Upper lobe of left lung (tissue), 4 donors: ENCODE data around the gene PTPRA.

Source experiments
- EP300 ChIP-seq, 4 donors: sonication (generic); formaldehyde crosslinking; IDR thresholded peaks; one replicate each; pipeline ENCODE4 v1.5.1; 2017; ENCODE audit warnings: antibody characterized with exemption in 4 of 4, control low read depth in 2 of 4
- POLR2A ChIP-seq, 4 donors: fragments of 450-650 bp; IDR thresholded peaks; one replicate each; pipeline ENCODE4 v1.5.1; 2016 to 2017; ENCODE audit warnings: antibody characterized with exemption in 4 of 4, mild to moderate bottlenecking in 2 of 4
- TF ChIP-seq, protein P1 (sequence below), 6 experiments: fragments of 450-650 bp in 4 of 6; fragments of 200-600 bp in 2 of 6; sonication (generic) in 2 of 6; IDR thresholded peaks; one replicate each; pipeline ENCODE4 v1.5.1; 2016 to 2019; ENCODE audit warnings: antibody characterized with exemption in 6 of 6

DNA sequence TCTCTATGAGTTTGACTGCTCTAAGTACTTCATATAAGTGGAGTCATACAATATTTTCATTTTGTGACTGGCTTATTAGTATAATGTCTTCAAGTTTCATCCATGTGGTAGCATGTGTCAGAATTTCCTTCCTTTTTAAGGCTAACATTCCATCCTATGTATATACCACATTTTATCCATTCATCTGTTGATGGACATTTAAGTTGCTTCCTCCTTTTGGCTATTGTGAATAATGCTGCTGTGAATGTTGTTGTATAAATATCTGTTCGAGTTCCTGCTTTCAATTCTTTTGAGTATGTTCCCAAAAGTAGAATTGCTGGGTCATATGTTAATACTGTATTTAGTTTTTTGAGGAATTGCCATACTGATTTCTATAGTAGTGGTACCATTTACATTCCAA is 79.5 kb downstream of the PTPRA start:
- no peak for TF ChIP-seq POLR2A (IDR thresholded peaks at IDR 0.05)
- no peak for TF ChIP-seq EP300 (IDR thresholded peaks at IDR 0.05)
- TF ChIP-seq, protein P1, sequence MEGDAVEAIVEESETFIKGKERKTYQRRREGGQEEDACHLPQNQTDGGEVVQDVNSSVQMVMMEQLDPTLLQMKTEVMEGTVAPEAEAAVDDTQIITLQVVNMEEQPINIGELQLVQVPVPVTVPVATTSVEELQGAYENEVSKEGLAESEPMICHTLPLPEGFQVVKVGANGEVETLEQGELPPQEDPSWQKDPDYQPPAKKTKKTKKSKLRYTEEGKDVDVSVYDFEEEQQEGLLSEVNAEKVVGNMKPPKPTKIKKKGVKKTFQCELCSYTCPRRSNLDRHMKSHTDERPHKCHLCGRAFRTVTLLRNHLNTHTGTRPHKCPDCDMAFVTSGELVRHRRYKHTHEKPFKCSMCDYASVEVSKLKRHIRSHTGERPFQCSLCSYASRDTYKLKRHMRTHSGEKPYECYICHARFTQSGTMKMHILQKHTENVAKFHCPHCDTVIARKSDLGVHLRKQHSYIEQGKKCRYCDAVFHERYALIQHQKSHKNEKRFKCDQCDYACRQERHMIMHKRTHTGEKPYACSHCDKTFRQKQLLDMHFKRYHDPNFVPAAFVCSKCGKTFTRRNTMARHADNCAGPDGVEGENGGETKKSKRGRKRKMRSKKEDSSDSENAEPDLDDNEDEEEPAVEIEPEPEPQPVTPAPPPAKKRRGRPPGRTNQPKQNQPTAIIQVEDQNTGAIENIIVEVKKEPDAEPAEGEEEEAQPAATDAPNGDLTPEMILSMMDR (IDR thresholded peaks at IDR 0.05), result no peak
